Vagina (tissue), 2 donors: Measurements from ENCODE around the gene SIGLECL1. TPM values are rescaled to one million over a fixed set of nuclear protein-coding genes. Genes with fewer than 3 reads are reported as not detected.
"Not testable (repeated sequence)": the region's sequence is repeated elsewhere in the genome, so short reads cannot be mapped to it uniquely, and the experiment has no call there.

Source experiments
- DNase-seq, 2 donors: peaks; one replicate each; pipeline ENCODE4 v3.0.0-alpha.2; 2017; ENCODE audit errors: extremely low spot score in 2 of 2
- H3K27ac ChIP-seq: fragments of 200-600 bp; sonication (generic); one replicate; pipeline ENCODE4 v1.5.1; 2019
- H3K27me3 ChIP-seq: fragments of 200-600 bp; sonication (generic); one replicate; pipeline ENCODE4 v1.5.1; 2019
- H3K36me3 ChIP-seq, 2 donors: fragments of 200-600 bp; sonication (generic); one replicate each; pipeline ENCODE4 v1.5.1; 2017 to 2019
- H3K4me1 ChIP-seq: fragments of 200-600 bp; sonication (generic); one replicate; pipeline ENCODE4 v1.5.1; 2019
- H3K4me3 ChIP-seq, 2 donors: fragments of 200-600 bp; sonication (generic); 1 replicate in 1 of 2; 2 replicates in 1 of 2; pipeline ENCODE4 v1.5.1; 2016 to 2019
- H3K9me3 ChIP-seq: fragments of 200-600 bp; sonication (generic); one replicate; pipeline ENCODE4 v1.5.1; 2019
- POLR2A ChIP-seq, 2 donors: fragments of 450-650 bp; IDR thresholded peaks; one replicate each; pipeline ENCODE4 v1.6.1; 2017; ENCODE audit warnings: antibody characterized with exemption in 2 of 2, mild to moderate bottlenecking in 2 of 2, moderate library complexity in 2 of 2
- POLR2AphosphoS5 ChIP-seq, 2 donors: sonication (generic); formaldehyde crosslinking; IDR thresholded peaks; one replicate each; pipeline ENCODE4 v1.9.0; 2017; ENCODE audit warnings: antibody characterized with exemption in 2 of 2, mild to moderate bottlenecking in 2 of 2, low read depth in 1 of 2; ENCODE audit not compliant: insufficient read depth in 1 of 2
- intact Hi-C: fragments of 100-400 bp; cut with DNase I; formaldehyde crosslinking; loops from one replicate; pipeline ENCODE4 v1.15.1; 2023
- total RNA-seq: library from RNA; depleted of rRNA; stranded (reverse); fragments of >200 nt; gene quantifications from one replicate; pipeline ENCODE4 v1.2.3, GENCODE V29; 2016
- TF ChIP-seq, protein P1 (sequence below), 3 experiments: fragments of 450-650 bp in 2 of 3; fragments of 200-600 bp in 1 of 3; sonication (generic) in 1 of 3; IDR thresholded peaks; one replicate each; pipeline ENCODE4 v1.5.1; 2017 to 2019; ENCODE audit warnings: antibody characterized with exemption in 3 of 3, mild to moderate bottlenecking in 2 of 3, moderate library complexity in 2 of 3

The SIGLECL1 gene
- total RNA-seq, 1 donor from 2014 or later = not detected

DNA sequence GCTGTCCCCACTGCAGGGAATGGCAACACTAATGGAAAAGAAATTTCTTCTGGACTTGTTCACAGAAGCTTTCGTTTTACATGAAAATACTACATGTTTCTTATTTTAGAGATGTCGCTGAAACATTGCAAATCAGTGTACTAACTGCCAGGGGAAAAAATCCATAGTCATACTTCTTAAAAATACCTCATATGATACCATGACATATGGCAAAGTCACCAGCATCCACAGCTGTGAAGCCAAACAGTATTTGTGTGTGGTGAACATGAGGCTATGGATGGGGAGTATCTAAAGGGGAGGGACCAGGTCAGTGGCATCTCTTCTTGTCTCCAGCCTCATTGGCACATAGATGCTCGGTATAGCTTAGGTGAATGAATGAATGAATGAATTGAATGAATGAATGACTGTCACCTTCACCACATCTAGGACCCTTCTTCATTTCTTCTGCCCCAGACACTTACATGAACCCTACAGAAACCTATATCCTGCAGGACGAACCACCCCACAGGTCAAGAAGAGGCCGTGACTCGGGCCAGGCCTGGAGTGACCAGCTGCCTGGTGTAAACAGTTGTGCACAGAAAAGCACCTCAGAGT, 40.6 kb upstream of the SIGLECL1 start:
- Histone ChIP-seq H3K9me3 (no peaks in the 10 kb centered on the region), H3K27me3 (no peaks in the 10 kb centered on the region), H3K4me3 (no peak overlapping the region), H3K36me3 (no peaks in the 10 kb centered on the region), H3K27ac (no peak overlapping the region), H3K4me1 (no peaks in the 10 kb centered on the region)
- no peak for DNase-seq
- intact Hi-C loops = no loop called here
- no peak for TF ChIP-seq POLR2A (IDR thresholded peaks at IDR 0.05)

- H3K4me3 ChIP-seq = not testable (repeated sequence)
Measured at GRCh38 chr19:51210874-51211361, 40.0 kb upstream of the SIGLECL1 start.

GRCh38 chr19:51211833-51212232, 39.0 kb upstream of the SIGLECL1 start:
- intact Hi-C loops = no loop called here
- DNase-seq = no peak
- no peak overlapping the region for H3K4me3 ChIP-seq

More at GRCh38 chr19:51210874-51211361, 40.0 kb upstream of the SIGLECL1 start:
- DNase-seq, H3K9me3 ChIP-seq, H3K27ac ChIP-seq, H3K4me1 ChIP-seq, H3K36me3 ChIP-seq, H3K27me3 ChIP-seq, intact Hi-C loops: not testable (repeated sequence)

GRCh38 chr19:51219307-51219706, 31.6 kb upstream of the SIGLECL1 start:
- Histone ChIP-seq H3K9me3 (no peaks in the 10 kb centered on the region), H3K36me3 (no peaks in the 10 kb centered on the region), H3K4me3 (no peak overlapping the region), H3K27me3 (no peaks in the 10 kb centered on the region), H3K4me1 (no peaks in the 10 kb centered on the region), H3K27ac (no peak overlapping the region)
- no peak for DNase-seq
- TF ChIP-seq POLR2A (IDR thresholded peaks at IDR 0.05) (no peak), POLR2AphosphoS5 (IDR thresholded peaks at IDR 0.05; ENCODE audit: insufficient read depth in 1 of 2, low read depth in 1 of 2) (no peak)
- TF ChIP-seq, protein P1, sequence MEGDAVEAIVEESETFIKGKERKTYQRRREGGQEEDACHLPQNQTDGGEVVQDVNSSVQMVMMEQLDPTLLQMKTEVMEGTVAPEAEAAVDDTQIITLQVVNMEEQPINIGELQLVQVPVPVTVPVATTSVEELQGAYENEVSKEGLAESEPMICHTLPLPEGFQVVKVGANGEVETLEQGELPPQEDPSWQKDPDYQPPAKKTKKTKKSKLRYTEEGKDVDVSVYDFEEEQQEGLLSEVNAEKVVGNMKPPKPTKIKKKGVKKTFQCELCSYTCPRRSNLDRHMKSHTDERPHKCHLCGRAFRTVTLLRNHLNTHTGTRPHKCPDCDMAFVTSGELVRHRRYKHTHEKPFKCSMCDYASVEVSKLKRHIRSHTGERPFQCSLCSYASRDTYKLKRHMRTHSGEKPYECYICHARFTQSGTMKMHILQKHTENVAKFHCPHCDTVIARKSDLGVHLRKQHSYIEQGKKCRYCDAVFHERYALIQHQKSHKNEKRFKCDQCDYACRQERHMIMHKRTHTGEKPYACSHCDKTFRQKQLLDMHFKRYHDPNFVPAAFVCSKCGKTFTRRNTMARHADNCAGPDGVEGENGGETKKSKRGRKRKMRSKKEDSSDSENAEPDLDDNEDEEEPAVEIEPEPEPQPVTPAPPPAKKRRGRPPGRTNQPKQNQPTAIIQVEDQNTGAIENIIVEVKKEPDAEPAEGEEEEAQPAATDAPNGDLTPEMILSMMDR (IDR thresholded peaks at IDR 0.05) = no peak
- intact Hi-C loops = no loop called here

More at GRCh38 chr19:51211833-51212232, 39.0 kb upstream of the SIGLECL1 start:
- Histone ChIP-seq H3K9me3 (no peaks in the 10 kb centered on the region), H3K36me3 (no peaks in the 10 kb centered on the region), H3K27ac (no peak overlapping the region), H3K4me1 (no peaks in the 10 kb centered on the region), H3K27me3 (no peaks in the 10 kb centered on the region)
- TF ChIP-seq POLR2A (IDR thresholded peaks at IDR 0.05) = no peak
- no peak for TF ChIP-seq POLR2AphosphoS5 (IDR thresholded peaks at IDR 0.05; ENCODE audit: insufficient read depth in 1 of 2, low read depth in 1 of 2)
- TF ChIP-seq, protein P1 (IDR thresholded peaks at IDR 0.05) = no peak

GRCh38 chr19:51219971-51220370, 30.9 kb upstream of the SIGLECL1 start:
- TF ChIP-seq POLR2AphosphoS5 (IDR thresholded peaks at IDR 0.05; ENCODE audit: insufficient read depth in 1 of 2, low read depth in 1 of 2) (no peak), POLR2A (IDR thresholded peaks at IDR 0.05) (no peak)
- TF ChIP-seq, protein P1 (IDR thresholded peaks at IDR 0.05) = no peak
- H3K4me3 ChIP-seq = no peak overlapping the region
- H3K4me1 ChIP-seq = no peaks in the 10 kb centered on the region
- intact Hi-C loops = no loop called here
- DNase-seq = no peak
- no peaks in the 10 kb centered on the region for H3K36me3 ChIP-seq
- H3K27me3 ChIP-seq = no peaks in the 10 kb centered on the region
- H3K9me3 ChIP-seq = no peaks in the 10 kb centered on the region
- H3K27ac ChIP-seq = no peak overlapping the region

- Histone ChIP-seq H3K36me3 (no peaks in the 10 kb centered on the region), H3K4me1 (no peaks in the 10 kb centered on the region), H3K4me3 (no peak overlapping the region), H3K27ac (no peak overlapping the region), H3K9me3 (no peaks in the 10 kb centered on the region), H3K27me3 (no peaks in the 10 kb centered on the region)
- TF ChIP-seq, protein P1 (IDR thresholded peaks at IDR 0.05) = no peak
- TF ChIP-seq POLR2AphosphoS5 (IDR thresholded peaks at IDR 0.05; ENCODE audit: insufficient read depth in 1 of 2, low read depth in 1 of 2) = no peak
- TF ChIP-seq POLR2A (IDR thresholded peaks at IDR 0.05) = no peak
- intact Hi-C loops = no loop called here
- DNase-seq = no peak
Measured at GRCh38 chr19:51220996-51221395, 29.9 kb upstream of the SIGLECL1 start.
